GM12875 (cell line): ENCODE data around the gene COL25A1.

Experiments
- H3K4me3 ChIP-seq: one replicate; pipeline ENCODE4 v1.5.1; 2011; ENCODE audit warnings: low read depth, low read length, control low read depth
- CTCF ChIP-seq: IDR thresholded peaks from 2 replicates; pipeline ENCODE4 v1.5.1; 2011; ENCODE audit warnings: low read depth, mild to moderate bottlenecking, control low read depth, inconsistent platforms, low read length, moderate library complexity, borderline replicate concordance; ENCODE audit not compliant: insufficient read depth

The COL25A1 gene

GRCh38 chr4:108972613-108973283 lies 329.7 kb downstream of the COL25A1 start:
- no peak for TF ChIP-seq CTCF
- H3K4me3 ChIP-seq, result no peak overlapping the region

- no peak overlapping the region for H3K4me3 ChIP-seq
- TF ChIP-seq CTCF, result no peak
These were observed 331.0 kb downstream of the COL25A1 start for GRCh38 chr4:108971473-108971872.

- TF ChIP-seq CTCF, result no peak
- H3K4me3 ChIP-seq, result no peak overlapping the region
These were observed 336.9 kb downstream of the COL25A1 start for GRCh38 chr4:108965472-108966076.

- TF ChIP-seq CTCF, result no peak
- no peak overlapping the region for H3K4me3 ChIP-seq
These were observed 337.4 kb downstream of the COL25A1 start for GRCh38 chr4:108965016-108965415.

- TF ChIP-seq CTCF, result no peak
- H3K4me3 ChIP-seq, result no peak overlapping the region
These were observed 338.5 kb downstream of the COL25A1 start for GRCh38 chr4:108963910-108964309.

- no peak for TF ChIP-seq CTCF
These were observed 343.0 kb downstream of the COL25A1 start for GRCh38 chr4:108959491-108959890.

GRCh38 chr4:108954880-108955279 lies 347.6 kb downstream of the COL25A1 start:
- TF ChIP-seq CTCF, result no peak

More at GRCh38 chr4:108959491-108959890, 343.0 kb downstream of the COL25A1 start:
- no peak overlapping the region for H3K4me3 ChIP-seq

More at GRCh38 chr4:108954880-108955279, 347.6 kb downstream of the COL25A1 start:
- H3K4me3 ChIP-seq, result no peak overlapping the region
